Mesendoderm (in vitro differentiated cells): ENCODE measurements around the gene TASP1.

Experiments used
- DNase-seq: peaks from one replicate; pipeline ENCODE4 v3.0.0; 2013
- H2AK5ac ChIP-seq: 2 replicates; pipeline ENCODE4 v1.6.1; 2013; ENCODE audit warnings: low read length, inconsistent platforms
- H2BK120ac ChIP-seq: 2 replicates; pipeline ENCODE4 v1.6.1; 2013; ENCODE audit warnings: low read depth, mild to moderate bottlenecking, low read length, moderate library complexity, mixed read lengths
- H2BK15ac ChIP-seq: replicated peaks from 2 replicates; pipeline ENCODE4 v1.6.1; 2013; ENCODE audit warnings: low read depth, mild to moderate bottlenecking, moderate library complexity
- H2BK5ac ChIP-seq: 2 replicates; pipeline ENCODE4 v1.6.1; 2013; ENCODE audit warnings: low read length, inconsistent platforms
- H3K18ac ChIP-seq: 2 replicates; pipeline ENCODE4 v1.6.1; 2013; ENCODE audit warnings: mild to moderate bottlenecking, low read length, mixed read lengths
- H3K23ac ChIP-seq: one replicate; pipeline ENCODE4 v1.6.1; 2013; ENCODE audit warnings: low read length
- H3K27ac ChIP-seq: 2 replicates; pipeline ENCODE4 v1.5.1; 2013; ENCODE audit warnings: low read depth, mild to moderate bottlenecking, inconsistent platforms, low read length, moderate library complexity
- H3K27me3 ChIP-seq: 2 replicates; pipeline ENCODE4 v1.6.1; 2013; ENCODE audit warnings: low read length, control low read depth, mild to moderate bottlenecking, inconsistent platforms; ENCODE audit not compliant: insufficient read depth, poor library complexity
- H3K36me3 ChIP-seq: 2 replicates; pipeline ENCODE4 v1.6.1; 2013; ENCODE audit warnings: low read length, inconsistent platforms; ENCODE audit not compliant: control insufficient read depth, insufficient read depth
- H3K4ac ChIP-seq: one replicate; pipeline ENCODE4 v1.6.1; 2013; ENCODE audit warnings: low read depth, mild to moderate bottlenecking, low read length, moderate library complexity
- H3K4me1 ChIP-seq: 2 replicates; pipeline ENCODE4 v1.6.1; 2013; ENCODE audit warnings: low read depth, low read length, inconsistent platforms; ENCODE audit not compliant: control insufficient read depth
- H3K4me2 ChIP-seq: 2 replicates; pipeline ENCODE4 v1.6.1; 2013; ENCODE audit warnings: low read length
- H3K4me3 ChIP-seq: 2 replicates; pipeline ENCODE4 v1.5.1; 2013; ENCODE audit warnings: mild to moderate bottlenecking, low read length
- H3K56ac ChIP-seq: one replicate; pipeline ENCODE4 v1.6.1; 2013; ENCODE audit warnings: low read length
- H3K79me1 ChIP-seq: 2 replicates; pipeline ENCODE4 v1.6.1; 2013; ENCODE audit warnings: low read length, inconsistent platforms
- H3K79me2 ChIP-seq: 2 replicates; pipeline ENCODE4 v1.6.1; 2013; ENCODE audit warnings: mild to moderate bottlenecking, low read length; ENCODE audit not compliant: control insufficient read depth, insufficient read depth
- H3K9ac ChIP-seq: 2 replicates; pipeline ENCODE4 v1.6.1; 2013; ENCODE audit warnings: low read length, inconsistent platforms
- H4K5ac ChIP-seq: one replicate; pipeline ENCODE4 v1.6.1; 2013; ENCODE audit warnings: low read length
- H4K8ac ChIP-seq: one replicate; pipeline ENCODE4 v1.6.1; 2013; ENCODE audit warnings: low read depth, mild to moderate bottlenecking, control low read depth, low read length, moderate library complexity
- WGBS: extraction: QIAGEN DNeasy Blood & Tissue Kit; methylation state at CpG from one replicate; pipeline ENCODE4 v1.1.7; 2013; ENCODE audit warnings: low lambda C conversion rate, missing lambda C conversion rate; ENCODE audit not compliant: insufficient coverage; ENCODE audit errors: extremely low coverage; 5-methylcytosine and 5-hydroxymethylcytosine counted together

Gene TASP1

DNA sequence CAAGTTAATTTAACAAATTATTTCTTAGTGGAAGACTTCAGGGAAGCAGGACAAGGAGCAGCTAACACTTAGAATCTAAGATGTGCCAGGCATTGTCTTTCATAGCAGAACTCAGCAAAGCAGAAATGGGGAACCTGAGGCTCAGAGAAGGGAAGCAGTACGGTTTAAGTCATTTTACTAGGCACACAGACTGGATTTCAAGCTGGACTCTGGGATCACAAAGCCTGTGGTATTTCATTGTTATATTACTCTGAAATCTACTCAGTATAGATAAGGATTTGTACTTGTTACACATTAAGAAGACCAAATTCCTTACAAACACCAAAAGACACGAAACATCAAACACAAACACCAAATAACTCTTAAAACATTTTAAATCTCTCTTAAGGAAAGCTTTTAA lies 218.1 kb downstream of the TASP1 start:
- no peak overlapping the region for H3K23ac ChIP-seq
- H4K5ac ChIP-seq = no peak overlapping the region
- no peak overlapping the region for H4K8ac ChIP-seq
- no peak overlapping the region for H3K4me2 ChIP-seq
- H3K79me1 ChIP-seq = no peaks in the 10 kb centered on the region
- no peak overlapping the region for H2BK5ac ChIP-seq
- no peak overlapping the region for H3K9ac ChIP-seq
- H3K56ac ChIP-seq = no peak overlapping the region
- DNase-seq = no peak
- H3K27me3 ChIP-seq = no peaks in the 10 kb centered on the region
- no peaks in the 10 kb centered on the region for H3K36me3 ChIP-seq
- no peak overlapping the region for H3K27ac ChIP-seq
- H2BK120ac ChIP-seq = no peak overlapping the region
- no peak overlapping the region for H2BK15ac ChIP-seq
- no peak overlapping the region for H2AK5ac ChIP-seq
- no peak overlapping the region for H3K4me3 ChIP-seq
- H3K4ac ChIP-seq = no peak overlapping the region
- H3K4me1 ChIP-seq = no peaks in the 10 kb centered on the region
- H3K79me2 ChIP-seq = no peaks in the 10 kb centered on the region
- no peak overlapping the region for H3K18ac ChIP-seq
- WGBS = 100% methylated on average over 1 of the region's 2 CpGs

DNA sequence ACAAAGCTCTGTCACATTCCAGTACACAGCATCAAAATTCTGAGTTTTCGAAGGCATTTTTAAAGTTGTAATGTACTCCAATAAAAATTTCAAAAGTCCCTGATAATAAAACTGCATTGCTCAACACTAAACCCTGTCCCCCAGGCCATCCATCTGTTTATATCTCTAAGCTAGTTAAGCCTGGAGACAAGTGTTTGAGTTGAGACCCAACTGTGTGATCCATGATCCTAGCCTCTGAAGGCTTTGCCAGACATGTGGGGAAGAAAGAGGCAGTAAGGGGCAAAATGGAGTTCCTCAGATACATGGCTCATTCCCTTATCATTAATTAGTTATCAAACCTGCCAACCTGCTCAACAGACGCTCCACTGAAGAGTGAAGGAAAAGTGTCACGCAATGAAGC lies 219.3 kb downstream of the TASP1 start:
- Histone ChIP-seq H3K27me3 (no peaks in the 10 kb centered on the region), H3K79me2 (no peaks in the 10 kb centered on the region), H4K8ac (no peak overlapping the region), H3K23ac (no peak overlapping the region), H3K56ac (no peak overlapping the region), H3K36me3 (no peaks in the 10 kb centered on the region), H3K4me3 (no peak overlapping the region), H3K27ac (no peak overlapping the region), H2AK5ac (no peak overlapping the region), H2BK5ac (no peak overlapping the region), H2BK15ac (no peak overlapping the region), H3K4ac (no peak overlapping the region), H3K9ac (no peak overlapping the region), H3K4me1 (no peaks in the 10 kb centered on the region), H3K79me1 (no peaks in the 10 kb centered on the region), H4K5ac (no peak overlapping the region), H3K18ac (no peak overlapping the region), H2BK120ac (no peak overlapping the region), H3K4me2 (no peak overlapping the region)
- DNase-seq = no peak
- WGBS = no CpG with 5 or more reads among the region's 3 CpGs

DNA sequence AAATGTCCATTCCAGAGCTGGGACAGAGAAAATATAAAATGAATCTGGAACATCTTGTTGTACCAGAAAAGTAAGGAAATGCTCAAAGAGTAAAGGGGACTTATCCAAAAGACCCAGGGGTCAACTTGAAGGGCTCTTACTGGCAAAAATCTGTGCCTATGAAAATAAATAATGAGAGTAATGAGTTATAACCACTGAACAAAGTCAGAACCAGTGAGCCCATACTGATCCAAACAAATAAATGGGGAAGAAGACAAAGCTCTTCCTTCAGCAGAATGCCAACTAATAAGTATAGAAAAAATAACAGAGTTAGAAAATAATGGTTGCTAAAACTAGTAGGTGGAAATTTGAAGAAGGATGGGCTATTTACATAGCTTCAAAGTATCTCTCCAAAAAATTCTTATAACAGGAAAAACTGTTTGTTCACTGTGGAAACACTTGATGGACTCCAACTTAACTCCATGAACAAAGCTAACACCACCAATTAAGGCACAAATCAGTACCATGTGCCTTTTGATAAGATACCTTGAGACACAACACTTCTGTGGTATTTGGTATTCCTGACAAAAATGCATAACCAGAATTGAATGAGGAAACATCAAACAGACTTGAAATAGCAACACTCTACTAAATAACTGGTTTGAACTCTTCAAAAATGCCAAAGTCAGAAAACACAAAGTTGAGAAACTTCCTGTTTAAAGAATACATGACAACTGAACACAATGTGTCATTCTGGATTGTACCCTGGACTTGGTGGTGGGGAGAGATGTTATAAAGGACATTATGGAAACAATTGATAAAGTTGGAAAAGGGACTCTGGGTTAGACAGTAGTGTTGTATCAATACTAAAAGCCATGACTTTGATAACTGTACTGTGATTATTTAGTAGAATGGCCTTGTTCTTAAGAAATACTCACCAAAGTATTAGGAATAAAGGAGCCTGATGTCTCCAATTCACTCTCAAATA lies 220.2 kb downstream of the TASP1 start:
- H3K79me1 ChIP-seq = no peaks in the 10 kb centered on the region
- no peak overlapping the region for H3K27ac ChIP-seq
- no peak overlapping the region for H3K18ac ChIP-seq
- H3K56ac ChIP-seq = no peak overlapping the region
- no peak overlapping the region for H4K8ac ChIP-seq
- no peak overlapping the region for H3K4me3 ChIP-seq
- H3K4ac ChIP-seq = no peak overlapping the region
- H3K36me3 ChIP-seq = no peaks in the 10 kb centered on the region
- no peak overlapping the region for H2BK15ac ChIP-seq
- no peak for DNase-seq
- no peaks in the 10 kb centered on the region for H3K79me2 ChIP-seq
- H3K27me3 ChIP-seq = no peaks in the 10 kb centered on the region
- no peak overlapping the region for H2BK120ac ChIP-seq
- H3K9ac ChIP-seq = no peak overlapping the region
- no peak overlapping the region for H3K4me2 ChIP-seq
- no peak overlapping the region for H3K23ac ChIP-seq
- H4K5ac ChIP-seq = no peak overlapping the region
- no peaks in the 10 kb centered on the region for H3K4me1 ChIP-seq
- H2AK5ac ChIP-seq = no peak overlapping the region
- no peak overlapping the region for H2BK5ac ChIP-seq

DNA sequence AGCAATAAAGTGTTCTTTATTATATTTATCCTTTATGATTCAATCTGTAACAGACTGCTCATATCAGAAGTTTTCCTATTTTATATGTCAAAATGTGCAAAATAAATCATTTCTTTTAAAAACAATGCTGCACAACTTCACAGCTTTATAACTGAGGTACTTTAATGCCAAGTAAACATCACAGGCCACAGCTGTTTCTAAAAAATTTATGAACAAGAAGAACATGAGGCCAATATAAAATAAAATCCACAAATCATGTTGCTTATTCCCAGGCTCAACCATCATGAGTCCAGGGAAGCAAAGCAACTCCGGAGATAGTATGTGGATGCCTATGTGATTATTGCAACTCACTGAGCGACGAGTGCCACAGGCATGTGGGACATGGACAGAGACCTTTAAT lies 222.2 kb downstream of the TASP1 start:
- WGBS = no CpG with 5 or more reads among the region's 3 CpGs
- H3K79me2 ChIP-seq = no peaks in the 10 kb centered on the region
- no peak overlapping the region for H2BK5ac ChIP-seq
- H4K5ac ChIP-seq = no peak overlapping the region
- H3K18ac ChIP-seq = no peak overlapping the region
- H2BK120ac ChIP-seq = no peak overlapping the region
- H3K4me2 ChIP-seq = no peak overlapping the region
- no peaks in the 10 kb centered on the region for H3K27me3 ChIP-seq
- no peaks in the 10 kb centered on the region for H3K36me3 ChIP-seq
- H3K9ac ChIP-seq = no peak overlapping the region
- no peak overlapping the region for H2BK15ac ChIP-seq
- no peak overlapping the region for H3K4me3 ChIP-seq
- no peak overlapping the region for H4K8ac ChIP-seq
- no peaks in the 10 kb centered on the region for H3K4me1 ChIP-seq
- no peak overlapping the region for H3K56ac ChIP-seq
- no peak for DNase-seq
- no peak overlapping the region for H3K27ac ChIP-seq
- H3K23ac ChIP-seq = no peak overlapping the region
- no peak overlapping the region for H3K4ac ChIP-seq
- H3K79me1 ChIP-seq = no peaks in the 10 kb centered on the region
- H2AK5ac ChIP-seq = no peak overlapping the region

DNA sequence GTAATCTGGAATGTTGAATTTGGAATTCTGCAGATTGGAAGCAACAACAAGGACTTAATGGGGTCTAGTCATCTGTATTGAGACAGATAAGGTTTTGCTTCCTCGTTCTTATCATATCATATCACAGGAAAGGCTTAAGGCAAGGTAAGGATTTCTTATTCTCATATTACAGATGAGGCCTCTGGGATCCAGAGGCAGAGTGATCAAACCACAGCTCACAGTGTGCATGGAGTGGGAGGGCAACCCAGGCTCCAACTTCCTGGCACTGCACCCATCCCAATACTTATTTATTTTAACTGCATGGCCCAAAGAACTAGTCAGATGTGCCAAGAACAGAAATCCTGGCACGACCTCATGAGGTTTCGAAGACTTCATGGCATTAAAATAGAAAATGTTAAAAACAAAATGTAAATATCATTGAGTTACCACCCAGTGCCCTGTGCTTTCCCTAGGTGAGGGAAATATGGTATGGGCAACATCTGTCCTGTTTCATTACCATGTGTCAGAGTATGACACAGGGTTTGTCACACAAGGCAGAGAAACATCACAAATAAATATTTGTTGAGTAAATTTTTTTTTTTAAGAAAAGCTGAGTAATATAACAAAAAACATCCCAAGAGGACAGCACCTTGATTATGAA lies 225.8 kb downstream of the TASP1 start:
- Histone ChIP-seq H3K27me3 (no peaks in the 10 kb centered on the region), H3K18ac (no peak overlapping the region), H3K79me1 (no peaks in the 10 kb centered on the region), H3K23ac (no peak overlapping the region), H4K8ac (no peak overlapping the region), H3K79me2 (no peaks in the 10 kb centered on the region), H3K56ac (no peak overlapping the region), H2AK5ac (no peak overlapping the region), H2BK15ac (no peak overlapping the region), H3K4ac (no peak overlapping the region), H3K4me1 (no peaks in the 10 kb centered on the region), H4K5ac (no peak overlapping the region), H3K4me3 (no peak overlapping the region), H2BK120ac (no peak overlapping the region), H3K9ac (no peak overlapping the region), H2BK5ac (no peak overlapping the region), H3K27ac (no peak overlapping the region), H3K36me3 (no peaks in the 10 kb centered on the region), H3K4me2 (no peak overlapping the region)
- WGBS = no CpG with 5 or more reads among the region's 3 CpGs
- peak; percentile 28 for DNase-seq
